ENCODE measurements around the gene NFX1. TPM values are rescaled to one million over a fixed set of nuclear protein-coding genes. Genes with fewer than 3 reads are reported as not detected.

The NFX1 gene
- total RNA-seq, 1 donor from 2014 or later, result 27.8 TPM

GRCh38 chr9:33307067-33307466, 16.8 kb downstream of the NFX1 start:
- Histone ChIP-seq H3K27ac (ENCODE audit: low read depth, low read length) (peak overlapping the region; percentile 19), H2AFZ (ENCODE audit: low read depth, low read length) (no peak overlapping the region), H4K20me1 (ENCODE audit: insufficient read depth, low read length) (peaks cover 9% of the 10 kb centered on the region), H3K4me2 (ENCODE audit: low read length) (no peak overlapping the region), H3K9me3 (ENCODE audit: insufficient read depth, low read depth, low read length) (no peaks in the 10 kb centered on the region), H3K27me3 (ENCODE audit: insufficient read depth, low read length) (no peaks in the 10 kb centered on the region), H3K79me2 (ENCODE audit: insufficient read depth, low read length) (peaks cover 3% of the 10 kb centered on the region), H3K4me3 (ENCODE audit: insufficient read depth, low read depth, low read length) (no peak overlapping the region), H3K9ac (ENCODE audit: low read length) (no peak overlapping the region), H3K4me1 (ENCODE audit: insufficient read depth, low read length) (no peaks in the 10 kb centered on the region), H3K36me3 (ENCODE audit: insufficient read depth, low read length) (peaks cover 65% of the 10 kb centered on the region)
- peaks cover 17% of the 10 kb centered on the region for H3K4me1 Mint-ChIP-seq (ENCODE audit: low read depth, unreplicated experiment)
- no peak for TF ChIP-seq EZH2 (IDR thresholded peaks at IDR 0.05; ENCODE audit: insufficient read depth, low read length)
- H3K27me3 Mint-ChIP-seq (ENCODE audit: low read depth, unreplicated experiment), result no peaks in the 10 kb centered on the region
- DNase-seq (ENCODE audit: low read depth), result peak; percentile 56
- no peaks in the 10 kb centered on the region for H3K9me3 Mint-ChIP-seq (ENCODE audit: unreplicated experiment)
- H3K36me3 Mint-ChIP-seq (ENCODE audit: low read depth, unreplicated experiment), result peaks cover 20% of the 10 kb centered on the region
- no peak overlapping the region for H3K27ac Mint-ChIP-seq (ENCODE audit: unreplicated experiment)
- no peak overlapping the region for H3K4me3 Mint-ChIP-seq (ENCODE audit: unreplicated experiment)
- FAIRE-seq, result no peak

- no peaks in the 10 kb centered on the region for H3K9me3 Mint-ChIP-seq (ENCODE audit: unreplicated experiment)
- H3K27me3 Mint-ChIP-seq (ENCODE audit: low read depth, unreplicated experiment), result no peaks in the 10 kb centered on the region
- no peak overlapping the region for H3K4me3 ChIP-seq (ENCODE audit: insufficient read depth, low read depth, low read length)
- peaks cover 66% of the 10 kb centered on the region for H3K36me3 ChIP-seq (ENCODE audit: insufficient read depth, low read length)
- peak overlapping the region; percentile 20 for H3K4me3 Mint-ChIP-seq (ENCODE audit: unreplicated experiment)
- H3K27ac ChIP-seq (ENCODE audit: low read depth, low read length), result no peak overlapping the region
- DNase-seq (ENCODE audit: low read depth), result no peak
- no peaks in the 10 kb centered on the region for H3K9me3 ChIP-seq (ENCODE audit: insufficient read depth, low read depth, low read length)
- FAIRE-seq, result peak; percentile 50
- no peaks in the 10 kb centered on the region for H3K4me1 ChIP-seq (ENCODE audit: insufficient read depth, low read length)
- H3K27me3 ChIP-seq (ENCODE audit: insufficient read depth, low read length), result no peaks in the 10 kb centered on the region
- no peak overlapping the region for H3K27ac Mint-ChIP-seq (ENCODE audit: unreplicated experiment)
- H4K20me1 ChIP-seq (ENCODE audit: insufficient read depth, low read length), result peaks cover 9% of the 10 kb centered on the region
- H3K36me3 Mint-ChIP-seq (ENCODE audit: low read depth, unreplicated experiment), result peaks cover 25% of the 10 kb centered on the region
- peaks cover 17% of the 10 kb centered on the region for H3K4me1 Mint-ChIP-seq (ENCODE audit: low read depth, unreplicated experiment)
- no peak overlapping the region for H3K9ac ChIP-seq (ENCODE audit: low read length)
- no peak overlapping the region for H3K4me2 ChIP-seq (ENCODE audit: low read length)
- no peak overlapping the region for H2AFZ ChIP-seq (ENCODE audit: low read depth, low read length)
- peaks cover 3% of the 10 kb centered on the region for H3K79me2 ChIP-seq (ENCODE audit: insufficient read depth, low read length)
- TF ChIP-seq CTCF (IDR thresholded peaks at IDR 0.05; ENCODE audit: insufficient read depth, low read depth, low read length) (no peak), EZH2 (IDR thresholded peaks at IDR 0.05; ENCODE audit: insufficient read depth, low read length) (no peak)
These were observed 19.6 kb downstream of the NFX1 start for GRCh38 chr9:33309903-33310302.

- H3K4me1 ChIP-seq (ENCODE audit: insufficient read depth, low read length), result no peaks in the 10 kb centered on the region
- FAIRE-seq (no peak), DNase-seq (ENCODE audit: low read depth) (no peak)
- no peaks in the 10 kb centered on the region for H3K27me3 Mint-ChIP-seq (ENCODE audit: low read depth, unreplicated experiment)
- peaks cover 25% of the 10 kb centered on the region for H3K36me3 Mint-ChIP-seq (ENCODE audit: low read depth, unreplicated experiment)
- H3K9ac ChIP-seq (ENCODE audit: low read length), result peak overlapping the region; percentile 13
- no peaks in the 10 kb centered on the region for H3K9me3 ChIP-seq (ENCODE audit: insufficient read depth, low read depth, low read length)
- peak overlapping the region; percentile 67 for H3K27ac Mint-ChIP-seq (ENCODE audit: unreplicated experiment)
- peaks cover 4% of the 10 kb centered on the region for H3K79me2 ChIP-seq (ENCODE audit: insufficient read depth, low read length)
- peaks cover 17% of the 10 kb centered on the region for H3K4me1 Mint-ChIP-seq (ENCODE audit: low read depth, unreplicated experiment)
- no peaks in the 10 kb centered on the region for H3K9me3 Mint-ChIP-seq (ENCODE audit: unreplicated experiment)
- H4K20me1 ChIP-seq (ENCODE audit: insufficient read depth, low read length), result peaks cover 1% of the 10 kb centered on the region
- no peak overlapping the region for H3K4me2 ChIP-seq (ENCODE audit: low read length)
- H3K27ac ChIP-seq (ENCODE audit: low read depth, low read length), result no peak overlapping the region
- H3K4me3 Mint-ChIP-seq (ENCODE audit: unreplicated experiment), result no peak overlapping the region
- H3K27me3 ChIP-seq (ENCODE audit: insufficient read depth, low read length), result no peaks in the 10 kb centered on the region
- TF ChIP-seq CTCF (IDR thresholded peaks at IDR 0.05; ENCODE audit: insufficient read depth, low read depth, low read length), result no peak
- no peak for TF ChIP-seq EZH2 (IDR thresholded peaks at IDR 0.05; ENCODE audit: insufficient read depth, low read length)
- H3K4me3 ChIP-seq (ENCODE audit: insufficient read depth, low read depth, low read length), result no peak overlapping the region
- H2AFZ ChIP-seq (ENCODE audit: low read depth, low read length), result no peak overlapping the region
- H3K36me3 ChIP-seq (ENCODE audit: insufficient read depth, low read length), result peaks cover 63% of the 10 kb centered on the region
These were observed 20.4 kb downstream of the NFX1 start for GRCh38 chr9:33310748-33311147.
